Epithelial cell of proximal tubule (primary cell): Measurements from ENCODE around the gene CCDC34. TPM values are rescaled to one million over a fixed set of nuclear protein-coding genes. Genes with fewer than 3 reads are reported as not detected.

Source experiments
- DNase-seq: peaks from one replicate; pipeline ENCODE4 v3.0.0-alpha.2; 2011; ENCODE audit warnings: low read depth
- H3K4me3 ChIP-seq: 2 replicates; pipeline ENCODE4 v1.5.1; 2011; ENCODE audit warnings: low read depth, mild to moderate bottlenecking, low read length
- total RNA-seq: library from RNA; depleted of rRNA; stranded (reverse); fragments of >200 nt; gene quantifications from 2 replicates; pipeline ENCODE4 v1.2.3, GENCODE V29; 2015
- TF ChIP-seq, protein P1 (sequence below): conservative IDR thresholded peaks from 2 replicates; pipeline ENCODE4 v1.5.1; 2012; ENCODE audit warnings: low read depth, mild to moderate bottlenecking, low read length

CCDC34 gene
- total RNA-seq, 1 donor from 2014 or later, result 5.7 TPM

DNA sequence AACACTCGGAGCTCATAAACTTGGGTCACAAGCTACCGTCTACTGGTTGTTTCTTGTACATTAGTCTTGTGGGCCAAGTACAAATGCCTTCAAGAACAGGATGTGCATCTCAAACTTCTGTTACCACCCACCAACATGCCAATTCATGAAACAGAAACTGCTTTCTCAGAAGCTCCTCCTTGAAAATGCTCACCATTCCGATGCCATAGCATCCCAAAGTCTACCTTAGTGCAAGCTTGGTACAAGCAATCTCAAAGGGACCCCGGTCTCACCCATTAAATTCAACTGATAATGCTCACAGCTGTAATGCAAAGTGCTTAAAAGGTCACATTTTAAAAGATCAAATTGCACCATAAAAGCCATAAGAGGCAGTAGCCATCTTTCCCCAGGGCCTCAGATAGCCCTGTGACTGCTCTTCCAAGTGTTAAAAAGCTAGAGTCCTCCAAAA is 31.8 kb upstream of the CCDC34 start:
- no peak for DNase-seq
- TF ChIP-seq, protein P1, sequence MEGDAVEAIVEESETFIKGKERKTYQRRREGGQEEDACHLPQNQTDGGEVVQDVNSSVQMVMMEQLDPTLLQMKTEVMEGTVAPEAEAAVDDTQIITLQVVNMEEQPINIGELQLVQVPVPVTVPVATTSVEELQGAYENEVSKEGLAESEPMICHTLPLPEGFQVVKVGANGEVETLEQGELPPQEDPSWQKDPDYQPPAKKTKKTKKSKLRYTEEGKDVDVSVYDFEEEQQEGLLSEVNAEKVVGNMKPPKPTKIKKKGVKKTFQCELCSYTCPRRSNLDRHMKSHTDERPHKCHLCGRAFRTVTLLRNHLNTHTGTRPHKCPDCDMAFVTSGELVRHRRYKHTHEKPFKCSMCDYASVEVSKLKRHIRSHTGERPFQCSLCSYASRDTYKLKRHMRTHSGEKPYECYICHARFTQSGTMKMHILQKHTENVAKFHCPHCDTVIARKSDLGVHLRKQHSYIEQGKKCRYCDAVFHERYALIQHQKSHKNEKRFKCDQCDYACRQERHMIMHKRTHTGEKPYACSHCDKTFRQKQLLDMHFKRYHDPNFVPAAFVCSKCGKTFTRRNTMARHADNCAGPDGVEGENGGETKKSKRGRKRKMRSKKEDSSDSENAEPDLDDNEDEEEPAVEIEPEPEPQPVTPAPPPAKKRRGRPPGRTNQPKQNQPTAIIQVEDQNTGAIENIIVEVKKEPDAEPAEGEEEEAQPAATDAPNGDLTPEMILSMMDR, result no peak
- no peak overlapping the region for H3K4me3 ChIP-seq

DNA sequence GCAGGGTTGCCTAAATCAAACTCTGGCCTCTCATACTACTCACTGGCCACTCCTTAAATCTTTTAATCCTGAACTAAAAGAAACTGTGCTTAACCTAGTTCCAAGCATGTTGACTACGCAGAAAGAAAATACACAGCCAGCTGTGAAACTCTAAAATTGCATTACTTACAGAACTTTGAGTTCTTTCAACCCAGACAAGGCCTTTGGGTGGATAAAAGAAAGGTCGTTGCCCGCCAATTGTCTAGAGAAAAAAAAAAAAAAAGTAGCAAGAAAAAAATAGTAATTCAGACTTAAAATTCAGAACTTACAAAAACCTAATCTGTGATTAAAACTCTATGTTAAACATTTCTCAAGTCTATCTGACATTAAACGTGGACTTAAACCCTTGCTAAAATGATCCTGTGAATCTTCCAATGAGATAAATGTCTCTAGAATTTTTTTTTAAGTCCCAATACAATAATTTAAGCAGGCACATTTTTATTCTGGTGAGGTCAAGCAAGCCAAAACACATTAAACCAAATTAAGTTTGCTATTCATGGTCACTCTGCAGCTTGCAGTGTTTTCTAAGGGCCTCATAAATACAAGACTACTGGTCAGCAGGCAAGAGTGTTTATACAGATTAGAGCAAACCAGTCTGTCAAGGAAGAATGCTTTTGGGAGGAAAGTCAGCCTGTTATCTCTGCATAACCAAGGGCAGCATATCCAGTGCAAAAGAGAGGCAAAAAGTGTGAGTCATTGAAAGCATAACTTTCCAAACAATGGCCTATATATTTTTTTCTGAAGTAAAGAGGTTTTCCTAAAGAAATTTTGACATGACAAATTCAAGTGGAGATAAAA is 29.5 kb upstream of the CCDC34 start:
- no peak overlapping the region for H3K4me3 ChIP-seq
- TF ChIP-seq, protein P1, result no peak
- DNase-seq, result no peak

DNA sequence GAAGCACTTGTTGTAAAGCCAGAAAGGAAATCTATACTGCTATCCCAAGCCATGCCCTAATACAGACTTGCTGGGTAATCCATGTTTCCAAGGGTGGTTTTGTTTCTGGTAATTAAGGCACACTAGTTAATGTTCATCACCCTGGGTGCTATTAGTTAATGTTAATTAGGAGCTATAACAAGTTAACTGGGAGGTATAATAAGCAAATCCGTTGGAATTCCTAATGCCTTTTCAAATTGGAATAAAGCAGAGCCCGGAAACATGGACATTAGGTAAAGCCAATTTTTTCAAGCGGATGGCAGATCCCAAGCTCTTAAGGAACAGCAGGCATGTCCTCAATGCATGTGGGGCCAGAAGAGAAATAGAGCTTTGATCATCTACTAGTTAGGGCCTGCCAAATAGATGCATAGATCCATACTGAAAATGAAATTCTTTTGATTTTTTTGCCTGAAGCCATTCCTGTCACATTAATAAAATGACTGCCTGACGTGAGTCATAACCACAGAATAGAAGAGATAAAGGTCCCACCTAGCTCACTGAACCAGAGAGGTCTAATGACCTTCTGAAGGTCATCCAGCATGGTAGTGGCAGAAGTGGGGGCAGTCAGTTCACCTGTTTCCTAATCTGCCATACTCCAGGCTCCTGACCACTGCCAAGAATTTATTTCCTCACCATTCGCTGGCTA is 28.5 kb upstream of the CCDC34 start:
- TF ChIP-seq, protein P1, result no peak
- DNase-seq, result no peak
- H3K4me3 ChIP-seq, result no peak overlapping the region

DNA sequence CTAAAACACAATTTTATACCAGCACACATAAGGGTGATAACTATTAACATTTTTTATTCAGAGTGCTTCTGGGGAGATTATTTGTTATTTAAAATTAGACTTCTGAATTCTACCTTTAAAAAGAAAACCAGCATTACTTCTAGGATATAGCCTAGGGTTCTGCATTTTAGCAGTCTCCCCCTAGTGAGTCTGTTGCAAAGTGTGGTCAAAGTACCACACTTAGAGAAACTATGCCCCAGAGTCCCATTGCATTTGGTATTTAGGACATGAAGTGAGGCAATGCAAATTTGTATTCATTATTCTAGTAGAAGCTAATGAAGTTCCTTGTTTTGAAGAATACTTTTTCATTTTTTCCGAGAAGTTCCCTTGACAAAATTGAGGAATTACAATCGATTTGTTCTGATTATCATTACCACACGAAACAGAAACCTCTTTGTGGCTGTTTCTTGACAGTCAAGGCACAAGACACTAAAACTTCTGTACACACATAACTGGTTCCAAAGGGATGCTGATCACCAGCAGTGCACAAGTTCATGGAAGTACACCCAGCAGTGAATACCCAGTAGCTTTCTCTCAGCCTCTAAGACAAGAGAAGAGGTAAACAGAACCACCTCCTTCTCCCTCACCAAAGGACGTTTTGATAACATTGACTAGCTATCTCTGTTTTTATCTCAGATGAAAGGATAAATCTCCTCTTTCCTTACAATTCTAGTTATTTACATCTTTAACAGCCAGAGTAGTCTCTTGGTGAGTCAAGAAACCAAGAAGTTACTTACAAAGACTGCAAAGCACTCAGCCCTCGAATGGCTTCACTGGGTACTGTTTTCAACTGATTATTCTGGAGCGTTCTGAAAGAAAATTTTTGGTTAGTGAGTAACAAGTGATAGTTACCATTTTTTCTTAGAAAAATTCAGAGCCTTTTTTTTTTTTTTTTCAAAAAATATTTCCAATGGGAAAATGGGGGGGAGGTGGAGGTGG is 27.6 kb upstream of the CCDC34 start:
- no peak overlapping the region for H3K4me3 ChIP-seq
- no peak for DNase-seq
- TF ChIP-seq, protein P1, result peak; percentile 25

DNA sequence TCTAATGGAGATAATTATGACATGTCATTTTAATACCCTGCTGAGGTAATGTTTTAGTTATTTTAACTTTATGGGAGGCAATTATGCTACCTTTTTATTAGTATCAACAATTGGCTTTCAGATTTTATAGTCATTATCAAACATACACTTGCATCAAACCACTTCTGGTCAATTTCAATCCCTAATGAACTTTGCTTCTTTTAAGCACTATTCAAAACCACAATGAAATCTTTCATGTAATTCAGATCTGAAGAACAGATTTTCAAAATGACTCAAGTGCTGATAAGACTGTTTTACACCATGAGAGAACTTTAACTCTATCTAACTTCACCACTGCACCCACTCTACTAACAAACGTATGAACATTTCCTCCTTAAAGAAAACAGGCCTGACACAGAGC is 25.9 kb upstream of the CCDC34 start:
- TF ChIP-seq, protein P1, result no peak
- DNase-seq, result no peak
- H3K4me3 ChIP-seq, result no peak overlapping the region

DNA sequence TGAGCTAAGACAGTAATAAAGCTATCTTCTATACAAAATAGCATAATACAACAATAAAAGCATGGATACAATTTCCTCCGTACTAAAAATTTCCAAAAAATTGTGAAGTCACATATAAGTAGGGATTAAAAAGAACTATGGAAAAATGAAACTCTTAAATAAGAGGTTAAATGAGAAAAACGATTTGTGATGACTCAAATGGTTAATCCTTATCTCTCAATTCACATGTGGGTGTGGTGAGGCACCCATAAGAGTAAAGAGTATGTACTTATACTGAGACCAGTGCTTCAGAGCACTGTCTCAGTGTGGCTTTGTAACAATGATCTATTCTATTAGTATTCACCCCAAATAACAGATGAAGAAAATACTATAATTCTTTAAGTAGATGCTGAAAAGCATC is 25.0 kb upstream of the CCDC34 start:
- DNase-seq, result no peak
- TF ChIP-seq, protein P1, result no peak
- H3K4me3 ChIP-seq, result no peak overlapping the region
